SU-DHL-6 (cell line): ENCODE data around the gene CNEP1R1.

Experiments
- EZH2phosphoT487 ChIP-seq: fragments of 200-600 bp; sonication (generic), shearing (Covaris generic); conservative IDR thresholded peaks from 2 replicates; pipeline ENCODE4 v1.6.1; 2018; ENCODE audit warnings: mild to moderate bottlenecking, antibody characterized with exemption, low read length, moderate library complexity, mixed read lengths
- TF ChIP-seq, protein P1 (sequence below): fragments of 200-600 bp; sonication (generic); IDR thresholded peaks from one replicate; pipeline ENCODE4 v1.5.1; 2017; ENCODE audit warnings: antibody characterized with exemption, mild to moderate bottlenecking, low read length, moderate library complexity; ENCODE audit not compliant: insufficient read depth, poor library complexity, severe bottlenecking

GRCh38 chr16:50038756-50039529, 13.9 kb downstream of the CNEP1R1 start:
- TF ChIP-seq, protein P1, sequence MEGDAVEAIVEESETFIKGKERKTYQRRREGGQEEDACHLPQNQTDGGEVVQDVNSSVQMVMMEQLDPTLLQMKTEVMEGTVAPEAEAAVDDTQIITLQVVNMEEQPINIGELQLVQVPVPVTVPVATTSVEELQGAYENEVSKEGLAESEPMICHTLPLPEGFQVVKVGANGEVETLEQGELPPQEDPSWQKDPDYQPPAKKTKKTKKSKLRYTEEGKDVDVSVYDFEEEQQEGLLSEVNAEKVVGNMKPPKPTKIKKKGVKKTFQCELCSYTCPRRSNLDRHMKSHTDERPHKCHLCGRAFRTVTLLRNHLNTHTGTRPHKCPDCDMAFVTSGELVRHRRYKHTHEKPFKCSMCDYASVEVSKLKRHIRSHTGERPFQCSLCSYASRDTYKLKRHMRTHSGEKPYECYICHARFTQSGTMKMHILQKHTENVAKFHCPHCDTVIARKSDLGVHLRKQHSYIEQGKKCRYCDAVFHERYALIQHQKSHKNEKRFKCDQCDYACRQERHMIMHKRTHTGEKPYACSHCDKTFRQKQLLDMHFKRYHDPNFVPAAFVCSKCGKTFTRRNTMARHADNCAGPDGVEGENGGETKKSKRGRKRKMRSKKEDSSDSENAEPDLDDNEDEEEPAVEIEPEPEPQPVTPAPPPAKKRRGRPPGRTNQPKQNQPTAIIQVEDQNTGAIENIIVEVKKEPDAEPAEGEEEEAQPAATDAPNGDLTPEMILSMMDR, result no peak
- no peak for TF ChIP-seq EZH2phosphoT487
